Fibroblast of skin of back (primary cell): ENCODE results near the gene CELF6.
"Not testable (repeated sequence)": the region's sequence is repeated elsewhere in the genome, so short reads cannot be mapped to it uniquely, and the experiment has no call there.

Source experiments
- DNase-seq: peaks from one replicate; pipeline ENCODE4 v3.0.0-alpha.2; 2013

The CELF6 gene

DNA sequence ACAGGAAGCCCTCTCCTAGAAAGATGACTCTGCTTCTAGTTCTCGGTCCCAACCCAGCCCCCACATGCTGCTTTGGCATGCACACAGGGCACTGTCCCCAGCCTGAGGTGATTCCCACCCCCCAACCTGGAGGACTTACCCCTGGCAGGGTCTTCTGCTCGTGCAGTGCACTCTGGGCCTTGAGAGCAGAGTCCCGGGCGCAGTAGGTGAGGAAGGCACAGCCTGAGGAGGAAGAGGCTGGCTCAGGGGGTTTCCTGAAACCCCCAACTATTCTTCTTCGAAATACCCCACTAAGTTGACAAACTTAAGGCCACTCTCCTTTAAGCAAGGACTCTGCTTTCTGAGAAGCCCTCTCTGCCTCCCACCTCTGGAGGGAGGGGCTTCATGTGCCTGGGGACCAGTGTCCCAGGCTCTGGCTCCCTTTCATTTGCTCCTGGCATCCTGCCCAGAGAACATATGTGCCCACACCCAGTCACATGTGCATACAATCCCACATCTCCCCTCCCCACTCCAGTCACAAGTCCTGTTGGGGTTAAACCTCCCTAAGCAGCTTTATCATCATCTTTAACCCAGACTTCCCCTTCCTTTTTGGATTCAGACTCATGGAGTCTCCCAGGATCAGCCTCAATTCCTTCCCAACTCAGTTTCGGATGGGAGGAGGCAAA is 4.1 kb downstream of the CELF6 start:
- DNase-seq = no peak

DNA sequence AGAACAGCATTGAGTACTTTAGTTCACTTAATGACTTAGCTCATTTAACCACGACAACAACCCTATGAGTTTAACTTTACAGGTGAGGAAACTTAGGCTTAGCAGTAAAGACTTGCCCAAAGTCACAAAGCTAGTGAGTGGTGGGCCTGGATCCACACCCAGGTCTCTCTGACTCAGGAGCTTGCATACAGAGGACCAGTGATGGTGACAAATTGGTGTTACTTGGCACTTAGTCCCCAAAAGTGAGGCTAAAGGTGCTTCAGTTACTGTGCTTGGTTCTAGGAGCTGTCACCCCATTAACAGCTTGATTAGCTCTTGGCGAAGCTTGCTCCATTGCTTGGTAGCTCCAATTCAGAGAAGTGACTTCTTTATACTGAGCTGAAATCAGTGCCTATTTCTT is 6.1 kb downstream of the CELF6 start:
- no peak for DNase-seq

DNA sequence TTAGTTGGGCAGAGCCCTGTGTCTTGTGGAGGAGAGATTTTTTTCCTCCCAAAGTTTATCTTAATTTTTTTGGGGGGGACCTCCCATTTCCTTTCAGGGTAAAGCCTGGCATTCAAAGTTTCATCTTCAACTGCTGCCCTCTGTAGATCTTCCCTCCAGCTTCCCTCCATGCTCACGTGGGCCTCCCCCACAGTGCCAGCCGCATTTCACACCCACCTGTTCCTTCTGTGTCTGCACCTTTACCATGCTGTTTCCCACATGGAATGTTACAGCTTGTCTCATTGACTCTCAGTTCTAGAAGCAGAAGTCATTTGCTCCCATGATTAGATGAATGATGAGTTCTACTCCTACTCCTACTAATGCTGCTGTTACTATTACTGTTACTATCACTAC is 6.5 kb downstream of the CELF6 start:
- no peak for DNase-seq

DNA sequence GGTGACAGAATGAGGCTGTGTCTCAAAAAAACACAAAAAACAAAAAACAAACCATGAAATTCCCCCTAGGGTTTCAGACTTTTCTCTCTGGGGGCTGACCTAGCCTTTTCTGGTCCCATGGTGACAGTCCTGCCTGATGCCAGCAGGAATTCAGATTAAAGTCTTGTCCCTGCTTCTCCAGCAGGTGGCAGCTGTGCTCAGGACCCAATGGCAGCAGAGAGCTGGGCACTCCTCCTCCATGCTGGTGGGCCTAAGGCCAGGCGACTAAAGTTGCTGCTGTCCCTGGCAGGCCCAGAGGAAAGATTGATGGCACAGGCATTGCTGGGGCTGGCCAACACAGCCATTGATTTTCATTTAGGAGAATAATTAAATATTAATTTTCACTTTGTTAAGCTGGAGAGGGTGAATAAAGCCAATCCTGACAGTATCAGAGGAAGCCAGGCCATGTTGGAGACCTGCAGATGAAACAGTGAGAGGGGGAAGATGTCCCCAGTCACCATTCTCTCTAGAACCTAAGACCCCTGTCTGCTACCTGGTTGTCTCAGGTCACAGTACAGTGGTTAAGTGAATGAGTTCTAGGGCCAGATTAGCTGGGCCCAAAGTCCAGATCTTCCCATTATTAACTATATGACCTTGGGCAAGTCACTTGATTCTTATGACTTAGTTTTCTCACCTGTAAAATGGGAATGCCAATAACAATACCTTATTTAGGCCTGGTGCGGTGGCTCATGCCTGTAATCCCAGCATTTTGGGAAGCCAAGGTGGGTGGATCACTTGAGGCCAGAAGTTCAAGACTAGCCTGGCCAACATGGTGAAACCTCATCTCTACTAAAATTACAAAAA is 7.1 kb downstream of the CELF6 start:
- DNase-seq = peak; percentile 71

DNA sequence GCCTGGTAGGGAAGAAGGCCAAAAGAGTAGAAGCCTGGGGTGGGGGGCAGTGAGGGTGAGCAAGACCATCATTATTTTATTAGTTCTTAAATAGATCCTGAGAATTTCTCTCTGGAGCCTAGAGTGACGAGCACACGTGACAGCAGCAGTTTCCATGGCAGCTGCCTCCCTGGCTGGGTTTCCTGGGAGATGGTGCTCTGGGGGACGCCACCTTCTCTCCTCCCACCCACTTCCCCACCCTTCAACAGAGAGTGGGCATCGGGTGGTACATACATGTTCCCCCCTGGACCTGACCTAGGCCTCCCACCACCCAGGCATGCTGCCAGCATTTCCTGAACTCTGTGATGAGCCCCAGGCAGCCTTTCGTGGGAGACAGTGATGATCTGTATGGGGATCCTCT is 12.9 kb downstream of the CELF6 start:
- no peak for DNase-seq

DNA sequence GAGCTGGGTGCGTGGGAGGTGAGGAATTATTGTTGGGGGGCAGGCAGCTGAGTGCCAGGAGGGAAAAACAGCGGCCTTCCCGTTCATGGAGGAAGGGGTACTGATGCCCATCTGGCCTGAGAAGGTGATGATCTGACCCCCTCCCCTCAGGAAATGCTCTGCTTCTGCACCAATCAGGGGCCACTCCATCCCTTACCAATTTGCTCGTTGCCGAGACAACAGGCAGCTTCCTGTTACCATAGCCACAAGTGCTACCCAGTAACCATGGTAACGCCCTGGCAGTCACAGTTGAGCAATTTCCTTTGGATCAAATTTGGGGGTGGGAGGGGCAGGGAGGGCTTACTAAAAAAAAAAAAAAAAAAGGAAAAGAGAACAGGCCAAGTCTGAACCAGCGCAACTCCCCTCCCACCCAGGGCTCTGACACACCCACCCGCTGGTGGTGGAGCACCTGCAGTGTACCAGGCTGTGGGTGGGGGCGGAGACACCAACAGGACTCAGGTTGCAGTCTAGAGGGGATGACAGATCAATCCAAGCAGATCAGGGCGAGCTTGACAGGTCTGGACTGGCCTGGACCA is 13.7 kb downstream of the CELF6 start:
- peak; percentile 42 for DNase-seq

DNA sequence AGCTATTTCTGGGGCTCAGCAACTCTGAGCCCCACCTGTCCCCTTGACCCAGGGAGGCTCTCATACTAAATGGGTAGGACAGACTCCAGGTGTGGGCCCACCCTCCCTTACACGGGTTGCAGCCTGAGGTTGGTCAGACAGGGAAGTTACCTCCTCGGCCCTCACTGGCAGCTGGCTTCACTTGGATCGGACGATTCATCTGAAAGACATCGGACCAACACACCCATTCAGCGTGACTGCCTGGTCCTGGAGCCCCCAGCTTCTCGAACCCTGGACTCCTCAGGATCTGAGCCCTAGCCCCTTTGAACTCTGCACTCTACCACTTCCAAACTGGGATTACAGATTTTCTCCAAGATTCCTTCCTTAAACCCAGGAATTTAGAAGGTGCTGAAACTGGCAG is 15.4 kb downstream of the CELF6 start:
- DNase-seq = no peak

DNA sequence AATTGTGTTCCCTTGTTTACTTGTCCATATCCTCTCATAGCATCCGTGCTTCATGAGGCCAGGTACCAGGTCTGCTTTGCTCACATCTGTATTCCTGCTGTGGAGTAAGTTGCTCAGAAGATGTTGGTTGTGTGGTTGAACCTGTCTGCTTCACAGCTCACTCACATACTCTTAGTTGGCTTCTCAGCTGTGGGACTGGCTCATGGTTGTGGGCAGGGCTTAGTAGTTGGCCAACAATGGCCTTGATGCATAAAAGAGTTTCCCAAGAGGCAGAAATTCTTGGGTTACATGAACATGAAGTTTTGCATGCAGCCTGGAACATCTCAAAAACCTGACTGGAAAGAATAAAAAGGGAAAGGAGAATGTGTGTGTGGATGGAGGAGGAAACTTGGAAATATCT is 17.0 kb downstream of the CELF6 start:
- DNase-seq = no peak

DNA sequence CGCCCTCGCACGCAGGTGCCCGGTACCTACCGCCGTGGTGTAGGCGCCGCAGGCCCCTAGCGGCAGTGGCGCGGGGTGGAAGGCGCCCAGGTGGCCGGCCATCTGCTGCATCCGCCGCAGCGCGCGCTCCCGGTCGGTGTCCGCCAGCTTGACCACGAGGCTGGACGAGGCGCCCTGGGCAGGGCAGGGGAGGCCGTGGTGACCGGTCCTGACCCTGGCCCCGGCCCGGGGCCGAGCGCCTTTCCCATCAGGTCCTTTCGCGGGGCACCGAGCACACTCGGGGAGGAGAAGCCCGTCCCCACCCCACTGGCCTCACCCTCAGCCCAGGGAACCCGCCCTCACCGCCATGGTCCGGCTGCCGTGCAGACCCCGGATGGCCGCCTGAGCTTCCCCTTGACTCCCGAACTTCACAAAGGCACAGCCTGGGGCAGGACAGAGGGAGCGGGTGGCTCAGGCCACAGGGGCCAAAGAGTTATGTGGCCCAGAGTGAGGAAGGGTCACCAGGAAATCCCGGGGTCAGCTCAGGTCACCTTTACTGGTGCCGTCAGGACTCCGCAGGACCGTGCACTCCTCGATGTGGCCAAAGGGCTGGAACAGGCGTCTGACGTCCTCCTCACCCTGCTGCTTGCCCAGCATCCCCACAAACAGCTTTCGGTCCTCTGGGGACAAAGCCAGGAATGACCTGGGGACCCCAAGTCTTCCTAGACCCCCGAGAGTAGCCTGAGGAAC is 30.2 kb downstream of the CELF6 start:
- DNase-seq = no peak

DNA sequence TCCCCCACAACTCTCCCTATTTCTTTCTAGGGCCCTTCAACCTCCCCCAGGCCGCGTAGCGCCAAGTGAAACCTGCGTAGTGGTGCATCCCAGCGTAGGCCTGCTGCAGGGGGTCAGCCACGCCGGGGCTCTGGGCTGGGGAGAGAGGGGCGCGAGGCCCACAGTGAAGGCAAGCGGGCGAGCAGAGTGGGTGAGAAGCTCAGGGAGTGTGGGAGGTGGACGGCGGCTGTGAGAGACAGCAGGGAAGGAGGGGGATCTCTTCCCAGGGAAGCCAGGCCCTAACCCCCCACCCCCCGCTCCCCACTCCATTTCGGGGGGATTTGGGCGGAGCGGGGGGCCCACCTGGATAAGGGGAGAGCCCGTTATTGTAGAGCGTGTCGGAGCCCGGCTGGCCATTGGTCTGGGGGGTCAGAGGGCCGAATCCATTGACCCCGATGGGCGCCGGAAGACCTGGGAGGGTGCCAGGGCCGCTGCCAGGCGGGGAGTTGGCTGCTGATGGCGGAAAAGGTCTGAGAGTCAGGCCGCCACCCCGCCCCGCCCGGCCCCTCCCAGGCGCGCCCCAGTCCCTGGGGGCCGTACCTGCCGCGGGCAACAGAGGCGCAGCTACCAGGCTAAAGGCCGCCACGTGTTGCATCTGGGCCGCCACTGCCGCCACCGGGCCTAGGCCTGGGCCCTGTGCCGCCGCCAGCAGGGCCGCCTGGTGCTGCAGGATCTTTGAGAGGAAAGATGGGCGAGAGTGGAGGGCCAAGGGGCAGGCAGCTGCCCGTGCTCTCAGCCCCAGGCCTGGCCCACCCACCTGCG is 31.0 kb downstream of the CELF6 start:
- no peak for DNase-seq

DNA sequence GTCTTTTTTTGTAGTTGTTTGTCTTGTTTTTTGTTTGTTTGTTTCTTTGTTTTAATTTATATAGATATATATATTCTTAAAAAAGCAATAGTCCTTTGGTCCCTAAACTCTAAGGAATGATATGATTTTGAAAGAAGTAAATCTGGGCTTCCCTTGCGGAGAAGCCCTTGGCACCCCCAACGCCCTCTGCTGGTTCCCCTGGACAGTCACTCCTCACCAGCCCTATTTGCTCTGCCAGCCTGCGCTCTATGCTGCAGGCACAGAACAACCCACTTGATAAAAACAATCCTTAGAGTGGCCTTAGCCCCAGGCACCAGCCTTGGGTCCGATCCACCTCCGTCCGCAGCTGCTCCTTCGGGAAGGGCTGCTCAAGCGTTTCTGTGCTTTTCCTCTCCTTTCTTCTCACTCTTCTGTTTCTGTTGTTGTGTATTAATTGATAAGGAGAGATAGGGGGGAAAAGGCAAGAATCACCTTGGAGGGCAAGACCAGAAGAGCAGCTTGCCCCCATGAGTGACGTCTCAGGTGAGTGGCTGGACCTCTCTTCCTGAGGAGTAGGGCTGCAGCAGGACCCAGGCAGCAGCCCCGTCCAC is 33.9 kb downstream of the CELF6 start:
- DNase-seq = peak; percentile 23

DNA sequence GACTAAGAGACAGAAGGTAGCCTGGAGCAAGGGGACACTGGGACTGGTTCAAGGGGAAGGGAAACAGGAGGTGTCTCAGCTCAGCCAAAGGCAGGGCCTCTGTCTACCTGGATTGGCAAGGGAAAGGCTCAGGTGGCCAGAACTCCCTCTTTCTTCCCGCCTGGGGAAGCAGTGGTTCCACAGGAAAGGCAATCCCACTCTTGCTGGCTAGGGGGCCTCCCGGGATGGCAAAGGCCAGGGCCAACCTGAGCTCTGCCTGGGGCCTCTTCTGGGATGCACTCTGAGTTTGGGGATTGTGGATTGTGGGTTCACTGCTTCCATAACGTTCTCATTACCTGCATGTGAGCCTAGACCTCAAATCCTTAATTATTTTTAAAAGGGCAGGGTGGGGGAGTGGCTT is 34.6 kb downstream of the CELF6 start:
- DNase-seq = no peak

DNA sequence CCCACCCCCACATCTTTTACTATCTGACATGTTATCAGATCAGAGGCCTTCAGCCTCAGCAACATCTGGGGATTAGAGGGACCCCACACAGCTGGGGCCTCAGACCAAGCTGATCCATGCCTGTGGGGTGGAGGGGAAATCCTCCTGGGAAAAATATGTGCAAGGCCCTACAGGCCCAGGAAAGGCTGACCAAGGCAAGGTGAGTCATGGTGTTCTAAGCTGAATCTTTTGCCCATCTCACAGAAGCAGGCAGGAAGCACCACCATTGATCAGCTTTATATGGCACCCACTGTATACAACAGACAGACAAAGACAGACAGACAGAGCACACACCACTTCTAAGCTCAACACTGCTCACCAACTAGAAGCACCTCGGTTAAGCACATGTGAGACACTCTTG is 35.2 kb downstream of the CELF6 start:
- peak; percentile 5 for DNase-seq

DNA sequence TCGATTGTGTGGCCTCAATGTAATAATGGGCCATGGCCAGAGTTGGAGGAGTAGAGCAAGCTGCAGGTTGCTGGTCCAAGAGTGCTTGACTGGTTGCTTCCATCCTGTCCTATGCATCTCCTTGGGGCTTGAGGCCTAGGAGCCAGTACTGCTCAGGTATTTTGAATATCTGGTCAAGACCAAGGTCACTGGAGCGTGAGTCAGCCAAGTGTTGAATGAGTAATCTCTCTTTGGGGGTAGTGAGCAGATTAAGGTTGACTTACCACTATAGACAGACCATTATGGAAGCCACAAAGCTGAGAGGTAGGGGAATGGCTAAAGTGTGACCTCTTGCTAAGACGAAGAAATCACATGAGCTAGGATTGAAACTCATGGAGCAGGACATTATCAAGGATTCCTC is 38.2 kb downstream of the CELF6 start:
- no peak for DNase-seq

DNA sequence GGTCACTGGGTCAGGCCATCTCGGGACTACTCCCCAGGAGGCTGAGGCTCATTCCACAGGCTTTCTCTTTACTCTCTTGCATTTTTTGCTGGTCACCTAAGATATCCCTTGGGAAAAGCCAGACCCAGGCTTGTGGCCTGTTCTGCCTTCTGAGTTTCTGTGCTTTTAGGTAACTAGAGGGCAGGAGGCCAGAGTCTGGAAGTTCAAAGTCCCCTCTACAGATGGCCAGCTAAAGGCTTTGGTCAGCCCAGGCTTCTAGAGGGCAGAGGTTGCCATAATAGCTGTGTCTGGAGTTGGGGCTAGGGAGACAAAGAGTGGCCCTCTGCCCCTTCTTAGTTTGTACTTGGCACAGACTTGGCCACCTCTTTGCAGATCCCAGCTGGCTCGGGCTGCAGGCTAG is 39.2 kb downstream of the CELF6 start:
- peak; percentile 2 for DNase-seq

DNA sequence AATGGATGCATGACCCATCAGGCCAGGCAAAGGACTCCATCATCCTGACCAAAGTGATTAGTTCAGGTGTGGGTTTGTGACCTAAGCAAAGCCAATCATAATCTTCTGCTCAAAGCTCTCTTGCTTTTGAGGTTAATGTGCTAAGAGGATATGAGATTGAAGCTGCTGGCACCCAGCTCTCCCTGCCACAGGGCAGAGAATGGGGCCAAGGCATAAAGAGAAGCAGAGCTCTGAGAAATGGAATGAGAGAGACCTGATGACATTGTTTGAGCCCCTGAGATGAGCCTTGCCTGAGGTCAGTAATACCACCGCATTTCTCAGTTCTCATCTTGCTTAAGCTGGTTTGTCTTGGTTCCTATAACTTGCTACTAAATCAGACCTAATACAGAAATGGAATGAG is 41.2 kb downstream of the CELF6 start:
- no peak for DNase-seq

DNA sequence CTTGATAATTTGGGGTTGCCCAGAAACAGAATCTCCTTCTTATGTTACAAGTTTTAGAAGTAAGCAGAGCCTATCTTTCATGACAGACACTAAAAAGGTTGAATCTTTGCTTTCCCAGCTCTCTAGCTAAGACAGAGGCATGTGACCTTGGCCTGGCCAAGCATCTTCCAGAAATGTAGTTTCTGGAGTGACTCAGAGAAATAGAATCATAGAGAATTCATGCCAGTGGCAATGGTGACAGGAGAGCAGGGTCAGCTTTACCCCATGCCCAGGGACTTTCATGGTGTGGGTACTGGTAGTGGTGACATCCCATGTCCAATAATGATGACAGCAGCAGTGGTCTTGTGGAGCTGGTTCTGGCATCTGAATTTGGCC is 43.6 kb downstream of the CELF6 start:
- no peak for DNase-seq

DNA sequence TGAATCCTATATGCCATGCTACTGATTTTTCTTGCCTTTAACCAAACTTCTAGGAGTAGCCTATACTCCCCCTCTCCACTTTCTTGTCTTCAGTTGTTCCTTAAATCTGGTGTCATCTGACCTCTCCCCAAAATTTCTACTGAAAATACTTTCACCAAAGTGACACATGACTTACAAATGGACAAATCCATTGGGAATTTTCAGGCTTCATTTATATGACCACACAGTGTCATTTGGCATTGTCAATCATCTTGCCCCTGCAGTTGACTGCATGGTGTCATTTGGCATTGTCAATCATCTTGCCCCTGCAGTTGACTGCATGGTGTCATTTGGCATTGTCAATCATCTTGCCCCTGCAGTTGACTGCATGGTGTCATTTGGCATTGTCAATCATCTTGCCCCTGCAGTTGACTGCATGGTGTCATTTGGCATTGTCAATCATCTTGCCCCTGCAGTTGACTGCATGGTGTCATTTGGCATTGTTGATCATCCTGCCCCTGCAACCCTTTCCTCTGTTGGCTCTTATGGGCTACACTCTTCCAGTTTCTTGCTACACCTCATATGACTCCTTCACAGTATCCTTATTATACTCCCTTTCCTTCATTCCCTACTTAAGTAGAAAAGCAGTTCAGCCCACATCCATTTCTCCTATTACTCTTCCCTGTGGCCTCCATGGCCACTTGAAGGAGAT is 44.2 kb downstream of the CELF6 start:
- not testable (repeated sequence) for DNase-seq

DNA sequence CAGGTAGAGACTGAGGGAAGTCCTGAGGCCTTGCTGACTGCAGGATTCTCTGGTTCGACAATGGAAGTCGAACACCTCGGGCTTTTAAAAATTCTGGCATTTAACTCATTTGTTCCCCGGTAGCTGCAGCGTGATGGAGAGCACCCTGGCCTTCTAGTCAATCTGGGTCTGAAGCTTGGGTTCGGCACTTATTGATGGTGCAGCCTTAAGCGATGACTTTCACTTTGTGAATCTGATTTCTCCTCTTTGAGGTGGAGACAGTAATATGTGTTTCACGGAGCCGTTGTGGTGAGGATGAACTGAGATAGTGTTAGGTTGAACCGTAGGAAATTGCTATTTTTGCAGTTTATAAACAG is 47.0 kb downstream of the CELF6 start:
- DNase-seq = no peak

DNA sequence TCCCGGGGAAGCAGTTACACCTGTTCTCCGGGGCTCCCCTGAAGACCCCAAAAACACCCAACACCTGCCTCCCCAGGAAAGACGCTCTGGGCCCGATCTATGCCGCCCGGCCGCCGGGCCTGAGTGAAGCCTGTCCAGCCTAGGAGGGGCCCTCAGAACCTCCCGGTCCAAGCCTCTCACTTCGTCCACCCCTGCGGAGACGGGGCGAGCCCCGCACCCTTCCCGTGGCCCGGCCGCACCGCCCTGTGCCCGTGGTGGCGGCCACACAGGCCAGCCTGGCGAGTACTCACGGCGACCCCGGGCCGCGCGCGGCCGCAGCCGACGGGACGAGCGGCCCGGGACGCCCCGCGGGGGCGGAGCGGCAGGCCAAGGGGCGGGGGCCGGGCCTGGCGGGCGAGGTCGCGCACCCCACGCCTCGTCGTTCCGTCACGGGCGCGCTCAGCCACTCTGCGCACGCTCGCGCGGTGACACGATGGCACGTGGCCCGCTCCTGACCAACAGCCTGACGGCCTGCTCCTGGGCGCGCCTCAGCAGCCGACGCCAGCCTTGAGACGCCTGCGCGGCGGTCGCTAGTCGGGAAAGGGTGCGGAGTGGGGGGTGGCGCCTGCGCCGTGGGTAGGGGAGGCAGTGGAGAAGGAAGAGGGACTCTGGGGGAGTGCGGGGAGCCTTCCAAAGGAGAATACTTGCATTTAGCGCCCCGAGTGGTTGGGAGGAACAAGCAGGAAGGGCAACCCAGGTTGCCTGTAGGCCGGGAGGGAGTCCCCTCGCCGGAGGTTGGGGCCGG is 47.6 kb downstream of the CELF6 start, which contains the start of gene PARP6:
PARP6 (minus strand) TSS at position 342 of the 784 bp plus-strand sequence. CDS start 5,077 bp downstream, outside the sequence.
- peak; percentile 98 for DNase-seq

DNA sequence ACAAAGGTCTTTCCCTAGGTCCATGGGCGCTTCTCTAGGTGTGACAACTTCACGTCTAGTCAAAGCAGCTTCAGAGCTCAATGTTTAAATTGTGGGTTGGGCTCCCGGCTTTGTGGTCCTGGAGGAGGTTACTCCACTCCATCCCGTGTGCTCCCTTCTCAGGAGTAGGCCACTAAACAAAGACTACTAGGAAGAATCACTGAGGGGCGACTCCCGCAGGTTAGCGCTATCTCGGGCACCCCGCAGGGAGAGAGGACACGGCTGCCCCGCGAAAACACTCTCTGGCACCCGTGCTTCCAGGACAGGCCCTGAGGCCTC is 48.1 kb downstream of the CELF6 start:
- DNase-seq = peak; percentile 15
